ENCODE measurements around the gene KDELR3. TPM values are rescaled to one million over a fixed set of nuclear protein-coding genes. Genes with fewer than 3 reads are reported as not detected.

KDELR3 gene
- total RNA-seq, 1 donor from 2014 or later, result 10.6 TPM

DNA sequence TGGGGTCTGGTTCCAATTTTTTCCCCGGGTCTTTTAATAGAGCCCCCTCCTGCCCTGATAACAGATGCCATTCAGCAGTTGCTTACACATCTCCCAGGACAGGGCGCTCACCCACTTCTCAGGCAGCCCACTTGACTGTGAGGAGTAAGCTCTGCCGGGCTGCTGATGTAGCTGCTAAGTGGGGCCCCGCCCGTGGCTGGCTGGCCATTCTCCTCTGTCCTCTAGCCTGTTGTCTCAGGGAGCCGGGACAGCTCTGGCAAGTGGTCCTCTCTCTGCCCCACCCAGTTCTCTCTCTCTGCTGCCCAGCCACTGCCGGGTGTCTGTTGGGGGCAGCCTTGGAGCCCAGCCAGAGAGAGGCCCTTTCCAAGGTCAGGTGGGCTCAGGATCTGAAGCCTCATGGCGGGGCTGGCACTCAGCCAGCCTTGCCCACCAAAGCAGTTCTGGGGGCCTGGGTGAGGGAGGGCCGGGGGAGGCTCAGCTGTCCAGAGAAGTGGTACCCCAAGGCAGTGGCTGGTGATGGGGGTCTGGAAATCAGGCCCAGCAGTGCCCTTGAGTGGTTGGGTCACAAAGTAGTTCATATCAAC, 21.8 kb upstream of the KDELR3 start:
- H3K9me3 Mint-ChIP-seq, result no peaks in the 10 kb centered on the region
- TF ChIP-seq, protein P1, sequence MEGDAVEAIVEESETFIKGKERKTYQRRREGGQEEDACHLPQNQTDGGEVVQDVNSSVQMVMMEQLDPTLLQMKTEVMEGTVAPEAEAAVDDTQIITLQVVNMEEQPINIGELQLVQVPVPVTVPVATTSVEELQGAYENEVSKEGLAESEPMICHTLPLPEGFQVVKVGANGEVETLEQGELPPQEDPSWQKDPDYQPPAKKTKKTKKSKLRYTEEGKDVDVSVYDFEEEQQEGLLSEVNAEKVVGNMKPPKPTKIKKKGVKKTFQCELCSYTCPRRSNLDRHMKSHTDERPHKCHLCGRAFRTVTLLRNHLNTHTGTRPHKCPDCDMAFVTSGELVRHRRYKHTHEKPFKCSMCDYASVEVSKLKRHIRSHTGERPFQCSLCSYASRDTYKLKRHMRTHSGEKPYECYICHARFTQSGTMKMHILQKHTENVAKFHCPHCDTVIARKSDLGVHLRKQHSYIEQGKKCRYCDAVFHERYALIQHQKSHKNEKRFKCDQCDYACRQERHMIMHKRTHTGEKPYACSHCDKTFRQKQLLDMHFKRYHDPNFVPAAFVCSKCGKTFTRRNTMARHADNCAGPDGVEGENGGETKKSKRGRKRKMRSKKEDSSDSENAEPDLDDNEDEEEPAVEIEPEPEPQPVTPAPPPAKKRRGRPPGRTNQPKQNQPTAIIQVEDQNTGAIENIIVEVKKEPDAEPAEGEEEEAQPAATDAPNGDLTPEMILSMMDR (conservative IDR thresholded peaks at IDR 0.05), result no peak
- peak; percentile 58 for DNase-seq (ENCODE audit: extremely low spot score, unreplicated experiment)
- peaks cover 30% of the 10 kb centered on the region for H3K27me3 Mint-ChIP-seq
- H3K27ac Mint-ChIP-seq, result no peak overlapping the region
- no peak overlapping the region for H3K4me3 Mint-ChIP-seq
- H3K36me3 Mint-ChIP-seq, result no peaks in the 10 kb centered on the region
- H3K4me1 Mint-ChIP-seq (ENCODE audit: unreplicated experiment), result peaks cover 13% of the 10 kb centered on the region

DNA sequence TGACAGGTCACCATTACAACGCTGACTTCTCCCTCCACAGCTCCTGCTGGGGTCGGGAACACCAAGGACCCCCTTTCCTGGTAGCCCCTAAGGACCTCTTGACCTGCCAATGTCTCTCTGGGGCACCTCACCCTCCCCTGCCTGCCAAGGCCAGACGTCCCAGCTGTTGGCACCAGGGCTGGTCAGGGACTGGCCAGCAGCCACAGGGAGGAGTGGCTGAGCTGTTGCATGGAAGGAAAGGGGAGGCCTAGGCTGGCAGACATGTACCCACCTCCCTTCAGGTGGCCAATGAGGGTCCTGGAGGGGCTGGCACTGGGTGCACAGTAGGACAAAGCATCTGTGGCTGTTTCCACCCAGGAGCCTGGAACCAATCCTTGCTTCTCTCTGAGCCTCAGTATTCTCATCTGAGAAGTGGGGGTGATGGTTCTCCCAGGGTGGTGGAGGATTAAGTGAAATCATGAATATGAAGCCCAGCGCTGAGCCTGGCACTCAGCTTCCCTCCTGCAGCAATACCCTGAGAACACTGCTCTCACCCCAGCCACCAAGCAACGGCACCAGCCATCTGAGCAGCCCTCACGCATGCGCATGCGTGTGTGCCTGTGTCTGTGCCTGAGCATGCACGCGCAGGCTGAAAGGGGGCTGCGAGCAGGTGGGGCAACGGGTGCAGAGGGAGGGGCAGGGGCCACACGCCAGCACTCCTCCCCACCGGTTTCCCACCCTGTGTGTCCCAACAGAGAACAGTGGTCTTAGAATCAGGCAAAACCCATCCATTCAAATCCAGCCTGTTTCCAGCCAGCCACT, 18.8 kb upstream of the KDELR3 start:
- Mint-ChIP-seq H3K4me3 (no peak overlapping the region), H3K36me3 (no peaks in the 10 kb centered on the region), H3K27me3 (peaks cover 43% of the 10 kb centered on the region), H3K27ac (no peak overlapping the region), H3K9me3 (no peaks in the 10 kb centered on the region), H3K4me1 (ENCODE audit: unreplicated experiment) (peaks cover 5% of the 10 kb centered on the region)
- TF ChIP-seq, protein P1 (conservative IDR thresholded peaks at IDR 0.05), result no peak
- no peak for DNase-seq (ENCODE audit: extremely low spot score, unreplicated experiment)

DNA sequence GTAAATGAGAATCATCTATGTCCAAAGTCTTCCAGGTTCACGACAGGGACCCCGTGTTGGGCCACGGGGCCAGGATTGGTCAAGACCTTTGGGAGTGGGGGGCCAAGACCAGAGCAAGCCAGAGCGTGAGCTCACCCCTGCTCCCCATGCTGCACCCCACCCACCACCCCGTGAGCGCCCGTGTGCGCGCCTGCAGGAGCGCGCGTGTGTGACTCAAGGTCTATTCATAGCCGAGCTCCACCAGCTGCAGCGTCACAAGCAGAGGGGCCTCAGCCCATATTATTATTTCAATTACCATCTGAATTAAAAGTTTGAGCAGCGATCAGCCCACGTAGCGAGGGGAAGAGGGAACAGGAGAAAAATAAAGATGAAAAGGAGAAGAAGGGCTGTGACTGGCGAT, 18.1 kb upstream of the KDELR3 start:
- TF ChIP-seq, protein P1 (conservative IDR thresholded peaks at IDR 0.05), result no peak
- Mint-ChIP-seq H3K4me3 (no peak overlapping the region), H3K27me3 (peaks cover 48% of the 10 kb centered on the region), H3K27ac (no peak overlapping the region), H3K9me3 (no peaks in the 10 kb centered on the region), H3K4me1 (ENCODE audit: unreplicated experiment) (peaks cover 3% of the 10 kb centered on the region), H3K36me3 (no peaks in the 10 kb centered on the region)
- DNase-seq (ENCODE audit: extremely low spot score, unreplicated experiment), result no peak

GRCh38 chr22:38450234-38450797, 17.6 kb upstream of the KDELR3 start:
- Mint-ChIP-seq H3K4me3 (no peak overlapping the region), H3K36me3 (no peaks in the 10 kb centered on the region), H3K4me1 (ENCODE audit: unreplicated experiment) (peaks cover 3% of the 10 kb centered on the region), H3K27me3 (peaks cover 48% of the 10 kb centered on the region), H3K27ac (no peak overlapping the region), H3K9me3 (no peaks in the 10 kb centered on the region)
- DNase-seq (ENCODE audit: extremely low spot score, unreplicated experiment), result no peak
- TF ChIP-seq, protein P1 (conservative IDR thresholded peaks at IDR 0.05), result no peak

DNA sequence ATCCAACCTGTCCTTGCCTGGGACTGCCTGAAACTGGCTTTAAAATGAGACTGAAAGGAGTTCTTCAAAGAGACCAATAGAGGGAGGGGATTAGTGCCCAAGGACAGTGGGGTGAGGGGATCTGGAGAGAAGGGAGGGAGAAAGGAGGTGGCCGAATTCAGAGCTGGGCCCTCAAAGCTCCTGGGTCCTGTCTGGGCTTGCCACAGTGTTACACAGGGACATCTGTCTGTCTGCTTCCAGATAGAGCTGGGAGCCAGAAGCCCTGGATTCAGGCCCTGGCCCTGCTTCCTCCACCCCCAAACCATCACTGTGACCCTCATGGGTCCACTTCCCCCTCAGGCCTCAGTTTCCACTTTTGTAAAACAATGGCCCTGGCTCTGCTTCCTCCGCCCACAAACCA, 16.5 kb upstream of the KDELR3 start:
- H3K4me1 Mint-ChIP-seq (ENCODE audit: unreplicated experiment), result peaks cover 5% of the 10 kb centered on the region
- no peak for DNase-seq (ENCODE audit: extremely low spot score, unreplicated experiment)
- H3K27ac Mint-ChIP-seq, result no peak overlapping the region
- peaks cover 50% of the 10 kb centered on the region for H3K27me3 Mint-ChIP-seq
- no peaks in the 10 kb centered on the region for H3K36me3 Mint-ChIP-seq
- TF ChIP-seq, protein P1 (conservative IDR thresholded peaks at IDR 0.05), result no peak
- H3K9me3 Mint-ChIP-seq, result no peaks in the 10 kb centered on the region
- H3K4me3 Mint-ChIP-seq, result no peak overlapping the region

Measured in type B pancreatic cell (in vitro differentiated cells).